Small intestine (tissue), 7 donors: ENCODE results near the gene DIO1. TPM values are rescaled to one million over a fixed set of nuclear protein-coding genes. Genes with fewer than 3 reads are reported as not detected.
A peak's percentile ranks its signal among the peaks of the same experiment; 100 is the strongest.
"Not testable (repeated sequence)": the region's sequence is repeated elsewhere in the genome, so short reads cannot be mapped to it uniquely, and the experiment has no call there.

Experiments
- DNase-seq, 2 donors: peaks; one replicate each; pipeline versions ENCODE4 v3.0.0 to v3.0.0-alpha.2; 2013
- FAIRE-seq: peaks from 2 replicates; lab custom pipeline; 2012; peaks lifted over from hg19 to GRCh38; lab: Jason Lieb, UNC
- H3K27ac ChIP-seq, 3 donors: one replicate each; pipeline ENCODE4 v1.5.1; 2013; ENCODE audit warnings: low read length in 2 of 3, mild to moderate bottlenecking in 2 of 3, control low read depth in 1 of 3, inconsistent platforms in 1 of 3, low read depth in 1 of 3, moderate library complexity in 1 of 3
- H3K27me3 ChIP-seq, 3 donors: one replicate each; pipeline ENCODE4 v1.6.1; 2013; ENCODE audit warnings: low read length in 3 of 3, inconsistent platforms in 1 of 3; ENCODE audit not compliant: control insufficient read depth in 3 of 3, insufficient read depth in 3 of 3
- H3K36me3 ChIP-seq, 3 donors: one replicate each; pipeline ENCODE4 v1.6.1; 2013; ENCODE audit warnings: low read length in 3 of 3, inconsistent platforms in 1 of 3, low read depth in 1 of 3, mild to moderate bottlenecking in 1 of 3, moderate library complexity in 1 of 3; ENCODE audit not compliant: control insufficient read depth in 3 of 3, insufficient read depth in 2 of 3
- H3K4me1 ChIP-seq, 3 donors: one replicate each; pipeline ENCODE4 v1.6.1; 2013; ENCODE audit warnings: low read length in 2 of 3, inconsistent platforms in 1 of 3, low read depth in 1 of 3, mild to moderate bottlenecking in 1 of 3, moderate library complexity in 1 of 3; ENCODE audit not compliant: control insufficient read depth in 3 of 3, insufficient read depth in 2 of 3
- H3K4me3 ChIP-seq, 3 donors: one replicate each; pipeline ENCODE4 v1.5.1; 2013; ENCODE audit warnings: low read length in 3 of 3, control low read depth in 1 of 3, inconsistent platforms in 1 of 3, low read depth in 1 of 3, mild to moderate bottlenecking in 1 of 3, moderate library complexity in 1 of 3
- H3K9me3 ChIP-seq, 2 donors: one replicate each; pipeline ENCODE4 v1.6.1; 2013; ENCODE audit warnings: low read depth in 1 of 2, low read length in 1 of 2; ENCODE audit not compliant: control insufficient read depth in 2 of 2, insufficient read depth in 1 of 2
- WGBS, 3 donors: extraction: QIAGEN DNeasy Blood & Tissue Kit; methylation state at CpG; one replicate each; pipeline ENCODE4 v1.1.7; 2013; 5-methylcytosine and 5-hydroxymethylcytosine counted together
- polyA plus RNA-seq, 4 donors: library from polyadenylated mRNA; stranded (reverse) in 3 of 4; unstranded in 1 of 4; fragments of 200-250 nt in 3 of 4; fragments of 120-200 nt in 1 of 4; gene quantifications; one replicate each; pipeline versions ENCODE4 v1.2.1 to v1.2.3, GENCODE V29; 2013
- donor health status: healthy with polysubstance abuse.
- donor health status: control.
- donor health status: control.
- donor health status: Bipolar disorder and iron deficiency.
- donor health status: healthy.

The DIO1 gene
- polyA plus RNA-seq, 4 donors, result 0.44 TPM; not detected in 3

DNA sequence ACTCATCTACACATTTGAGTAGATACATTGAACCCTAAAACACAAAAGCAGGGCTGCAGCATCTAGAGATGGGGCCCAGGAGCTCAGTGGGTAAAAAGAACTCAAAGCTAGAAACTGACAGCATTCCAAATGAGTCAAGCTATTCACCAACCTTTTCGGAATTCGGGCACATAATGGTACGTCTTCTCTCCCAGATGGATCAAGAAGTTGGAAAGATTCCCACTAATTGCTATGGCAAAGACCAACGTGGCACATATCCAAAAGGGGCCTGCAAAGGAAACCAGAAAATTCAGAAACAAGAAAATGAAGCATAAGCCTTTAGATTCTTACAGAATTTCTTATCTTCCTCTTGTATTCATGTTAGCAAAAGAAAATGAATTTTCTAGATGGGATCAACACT, 22.8 kb upstream of the DIO1 start:
- H3K27ac ChIP-seq, result no peak overlapping the region
- FAIRE-seq (no peak), DNase-seq (no peak)

GRCh38 chr1:53871773-53872484, 22.1 kb upstream of the DIO1 start:
- Histone ChIP-seq H3K4me3 (no peak overlapping the region), H3K27me3 (no peaks in the 10 kb centered on the region), H3K27ac (no peak overlapping the region), H3K4me1 (no peaks in the 10 kb centered on the region), H3K36me3 (peaks cover 9 to 28% (median 12%) of the 10 kb centered on the region in 3 donors), H3K9me3 (no peaks in the 10 kb centered on the region)
- DNase-seq (no peak), FAIRE-seq (no peak)
- 76 to 89% (median 77%) methylated on average over 5 of the region's 5 CpGs for WGBS, 3 donors

More for the DNA sequence above, 22.8 kb upstream of the DIO1 start:
- H3K4me1 ChIP-seq, result no peaks in the 10 kb centered on the region
- H3K4me3 ChIP-seq, result no peak overlapping the region
- no peaks in the 10 kb centered on the region for H3K27me3 ChIP-seq
- H3K36me3 ChIP-seq, result peaks cover 9 to 29% (median 12%) of the 10 kb centered on the region in 3 donors
- WGBS, 3 donors, result 81 to 87% (median 83%) methylated on average over 4 of the region's 4 CpGs
- H3K9me3 ChIP-seq, result no peaks in the 10 kb centered on the region

GRCh38 chr1:53875150-53875549, 18.8 kb upstream of the DIO1 start:
- H3K36me3 ChIP-seq, result peaks cover 7 to 34% (median 11%) of the 10 kb centered on the region in 3 donors
- not testable (repeated sequence) for FAIRE-seq, H3K4me1 ChIP-seq, H3K27me3 ChIP-seq, H3K4me3 ChIP-seq, H3K9me3 ChIP-seq, H3K27ac ChIP-seq, DNase-seq
- WGBS, 3 donors, result 96 to 100% (median 97%) methylated on average over 2 of the region's 2 CpGs

DNA sequence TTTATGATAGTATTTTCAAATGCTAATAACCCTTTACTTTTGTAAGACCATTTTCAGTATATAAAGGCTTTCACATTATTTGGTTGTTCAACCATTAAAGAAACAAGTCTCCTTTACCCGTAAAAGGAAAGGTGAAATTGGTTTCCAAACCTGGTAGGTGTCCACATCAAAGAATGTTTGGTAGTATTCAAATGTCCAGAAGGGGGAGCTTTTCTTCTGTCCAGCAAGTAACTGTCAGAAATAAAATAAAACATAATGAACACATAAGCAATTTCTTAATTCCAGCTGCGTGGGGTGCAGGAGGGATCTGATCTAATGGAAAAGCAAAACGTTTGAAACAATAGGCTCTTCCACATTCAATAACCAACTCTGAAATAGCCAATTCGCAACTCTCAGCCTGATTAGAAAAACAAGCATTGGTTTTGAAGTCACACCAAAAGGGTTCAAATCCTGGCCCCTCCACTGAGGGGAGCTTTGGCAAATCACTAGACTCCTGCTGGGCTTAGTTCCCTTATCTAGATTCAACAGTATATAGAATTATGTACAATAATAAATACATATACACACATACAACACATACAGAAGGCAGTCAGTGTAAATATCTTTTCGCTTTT, 15.4 kb upstream of the DIO1 start:
- peaks cover 5 to 25% (median 5%) of the 10 kb centered on the region in 3 donors for H3K36me3 ChIP-seq
- 48 to 53% (median 53%) methylated on average over 5 of the region's 5 CpGs for WGBS, 3 donors
- FAIRE-seq (no peak), DNase-seq (peak; percentile 46 to 53)
- H3K27me3 ChIP-seq, result no peaks in the 10 kb centered on the region
- H3K9me3 ChIP-seq, result no peaks in the 10 kb centered on the region
- H3K4me1 ChIP-seq, result no peaks in the 10 kb centered on the region
- H3K4me3 ChIP-seq, result no peak overlapping the region
- no peak overlapping the region for H3K27ac ChIP-seq

DNA sequence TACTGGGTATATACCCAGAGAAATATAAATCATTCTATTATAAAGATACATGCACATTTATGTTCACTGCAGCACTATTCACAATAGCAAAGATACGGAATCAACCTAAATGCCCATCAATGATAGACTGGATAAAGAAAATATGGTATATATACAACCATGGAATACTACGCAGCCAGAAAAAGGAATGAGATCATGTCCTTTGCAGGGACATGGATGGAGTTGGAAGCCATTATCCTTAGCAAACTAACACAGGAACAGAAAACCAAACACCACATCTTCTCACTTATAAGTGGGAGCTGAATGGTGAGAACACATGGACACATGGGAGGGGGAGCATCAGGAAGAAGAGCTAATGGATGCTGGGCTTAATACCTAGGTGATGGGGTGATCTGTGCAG, 12.1 kb upstream of the DIO1 start:
- 92 to 98% (median 97%) methylated on average over 2 of the region's 2 CpGs for WGBS, 3 donors
- not testable (repeated sequence) for H3K27me3 ChIP-seq, H3K4me3 ChIP-seq, H3K4me1 ChIP-seq, DNase-seq, H3K27ac ChIP-seq, FAIRE-seq, H3K9me3 ChIP-seq
- H3K36me3 ChIP-seq, result peaks cover 2 to 21% (median 3%) of the 10 kb centered on the region in 3 donors

- peaks cover 2 to 12% (median 3%) of the 10 kb centered on the region in 3 donors for H3K36me3 ChIP-seq
- not testable (repeated sequence) for FAIRE-seq, DNase-seq, H3K27ac ChIP-seq, H3K4me3 ChIP-seq, H3K27me3 ChIP-seq, H3K9me3 ChIP-seq, H3K4me1 ChIP-seq
- 94 to 98% (median 94%) methylated on average over 6 of the region's 6 CpGs for WGBS, 3 donors
Measured at GRCh38 chr1:53883600-53883999, 10.4 kb upstream of the DIO1 start.

DNA sequence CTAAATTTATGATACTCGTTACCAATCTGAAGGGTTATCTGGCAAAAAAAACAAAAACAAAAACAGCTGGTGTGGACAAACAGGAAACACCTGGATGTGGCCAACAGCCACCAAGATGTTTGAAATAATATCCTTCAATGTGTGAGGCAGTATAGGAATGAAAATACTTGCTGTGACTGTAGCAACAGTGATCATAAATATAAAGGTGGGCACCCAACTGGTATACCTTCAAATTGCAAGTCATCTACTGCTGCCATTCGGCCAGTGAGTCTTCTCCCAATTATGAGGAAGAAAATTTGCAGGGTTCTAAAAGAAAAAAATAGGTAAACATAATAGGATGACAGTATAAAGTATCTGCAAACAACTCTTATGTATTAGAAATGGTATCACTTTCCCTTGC, 5.3 kb upstream of the DIO1 start:
- Histone ChIP-seq H3K9me3 (no peaks in the 10 kb centered on the region), H3K4me3 (peak overlapping the region in 1 of 3 donors; percentile 99), H3K36me3 (peaks cover 0 to 6% (median 0%) of the 10 kb centered on the region in 3 donors), H3K27ac (no peak overlapping the region), H3K27me3 (no peaks in the 10 kb centered on the region), H3K4me1 (peaks cover 0 to 7% (median 2%) of the 10 kb centered on the region in 3 donors)
- no peak for FAIRE-seq
- DNase-seq, result no peak
- 49 to 59% (median 50%) methylated on average over 2 of the region's 2 CpGs for WGBS, 3 donors

GRCh38 chr1:53889304-53890298, 4.4 kb upstream of the DIO1 start, which contains the start of gene YIPF1:
Gene YIPF1 (minus strand): TSS chr1:53889797. CDS start chr1:53888937, 860 bp downstream.
- peak within 1 kb of the TSS; percentile 68 to 99 (median 88) for H3K4me3 ChIP-seq
- H3K27ac ChIP-seq, result peak within 1 kb of the TSS; percentile 55 to 83 (median 62)
- peak; percentile 90 to 93 for DNase-seq
- no peak for FAIRE-seq
- peaks cover 0 to 7% (median 2%) of the 10 kb centered on the region in 3 donors for H3K4me1 ChIP-seq
- H3K27me3 ChIP-seq, result no peaks in the 10 kb centered on the region
- WGBS, 3 donors, result 2 to 3% (median 3%) methylated on average over 37 to 62 of the region's 62 CpGs
- H3K9me3 ChIP-seq, result no peaks in the 10 kb centered on the region
- peaks cover 0 to 3% (median 0%) of the 10 kb centered on the region in 3 donors for H3K36me3 ChIP-seq
